ENCODE data around the gene NR2C2.

Gene NR2C2

DNA sequence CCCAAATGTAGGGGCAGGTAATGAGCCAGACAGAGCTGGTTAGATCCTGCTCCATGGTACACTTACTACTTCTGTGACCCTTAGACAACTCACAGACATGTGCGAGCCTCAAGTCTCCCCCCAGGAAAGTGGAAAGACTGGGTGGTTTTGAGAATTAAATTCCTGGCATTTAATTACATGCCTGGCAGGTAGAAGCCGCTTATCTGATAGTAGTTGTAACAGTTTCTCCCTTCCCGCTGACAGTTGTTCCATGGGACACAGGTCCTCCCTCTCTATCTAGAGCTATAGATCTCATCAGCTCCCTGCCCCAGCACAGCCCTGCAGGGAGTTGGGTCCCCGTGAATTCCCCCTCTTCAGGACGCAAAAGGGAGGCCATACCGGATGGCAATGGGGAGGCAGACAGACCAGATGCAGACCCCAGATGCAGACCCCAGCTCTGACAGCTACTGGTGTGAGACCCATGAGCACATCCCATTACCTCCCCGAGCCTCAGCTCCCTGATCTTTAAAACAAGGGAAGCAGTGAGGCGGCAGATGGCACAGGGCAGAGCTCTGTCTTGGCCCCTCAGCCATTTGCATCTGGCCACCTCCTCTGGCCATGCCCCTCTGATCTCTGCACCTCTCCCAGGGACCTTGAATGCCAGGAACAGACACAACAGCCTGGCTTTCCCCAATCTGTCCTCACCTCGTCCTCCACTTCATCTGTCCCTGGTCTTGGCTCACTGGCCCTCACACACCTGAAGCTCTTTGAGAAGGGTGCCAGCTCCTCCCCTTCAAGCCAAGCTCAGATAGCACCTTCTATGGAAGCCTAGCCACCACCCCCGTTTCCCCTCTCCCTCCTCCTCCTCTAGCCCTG is 34.1 kb upstream of the NR2C2 start:
- H3K27me3 ChIP-seq (ENCODE audit: insufficient read depth, low read length), result peaks cover 6% of the 10 kb centered on the region
- H2AFZ ChIP-seq (ENCODE audit: low read depth, low read length), result no peak overlapping the region
- no peaks in the 10 kb centered on the region for H3K36me3 ChIP-seq (ENCODE audit: insufficient read depth, low read length)
- H3K4me1 ChIP-seq (ENCODE audit: insufficient read depth, low read length), result no peaks in the 10 kb centered on the region
- no peaks in the 10 kb centered on the region for H3K9me3 ChIP-seq (ENCODE audit: low read length)
- H3K4me3 ChIP-seq (ENCODE audit: low read length), result no peak overlapping the region

DNA sequence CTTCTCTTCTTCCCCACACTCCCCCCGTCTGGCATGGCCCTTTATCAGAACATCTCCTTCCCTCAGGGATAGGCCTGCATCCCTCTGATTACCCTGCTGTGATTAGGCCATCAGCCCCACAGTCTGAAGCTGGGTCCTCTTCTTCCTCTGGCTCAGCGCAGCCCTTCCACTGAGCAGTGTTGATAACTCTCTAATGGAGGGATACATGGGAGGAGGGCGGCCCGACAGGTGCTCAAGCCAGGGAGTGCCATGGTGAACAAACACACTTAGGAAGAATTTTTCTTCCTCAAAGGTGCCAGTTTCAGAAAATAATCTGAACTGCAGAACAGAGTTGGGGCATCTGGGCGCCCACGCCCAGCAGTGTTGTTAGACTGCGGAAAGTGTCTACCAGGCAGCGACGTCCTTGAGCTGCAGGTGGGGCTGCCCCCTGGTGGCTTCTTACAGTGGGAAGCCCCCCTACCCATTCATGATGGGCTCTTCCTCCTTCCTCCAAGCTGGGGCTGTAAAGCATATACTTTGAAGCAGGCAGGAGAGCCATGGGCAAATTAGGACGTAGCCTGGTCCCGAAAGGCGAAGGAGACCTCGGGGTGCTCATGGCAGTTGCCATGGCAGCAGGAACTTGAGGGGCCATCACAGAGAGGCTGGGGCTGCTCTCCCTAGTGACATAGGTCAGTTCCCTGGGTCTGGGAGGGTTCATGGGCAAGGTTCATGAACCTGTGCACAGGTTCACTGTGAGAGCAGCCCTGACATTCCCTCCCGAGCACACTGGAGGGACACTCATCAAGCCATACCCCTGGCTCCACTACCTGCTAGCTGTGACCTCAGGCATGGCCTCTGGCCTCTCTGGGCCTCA is 33.2 kb upstream of the NR2C2 start:
- no peak overlapping the region for H3K4me3 ChIP-seq (ENCODE audit: low read length)
- H3K4me1 ChIP-seq (ENCODE audit: insufficient read depth, low read length), result no peaks in the 10 kb centered on the region
- H3K9me3 ChIP-seq (ENCODE audit: low read length), result no peaks in the 10 kb centered on the region
- no peaks in the 10 kb centered on the region for H3K36me3 ChIP-seq (ENCODE audit: insufficient read depth, low read length)
- peaks cover 6% of the 10 kb centered on the region for H3K27me3 ChIP-seq (ENCODE audit: insufficient read depth, low read length)
- no peak overlapping the region for H2AFZ ChIP-seq (ENCODE audit: low read depth, low read length)

GRCh38 chr3:14914779-14915117 is 32.6 kb upstream of the NR2C2 start:
- Histone ChIP-seq H3K4me1 (ENCODE audit: insufficient read depth, low read length) (no peaks in the 10 kb centered on the region), H2AFZ (ENCODE audit: low read depth, low read length) (no peak overlapping the region), H3K27me3 (ENCODE audit: insufficient read depth, low read length) (peaks cover 6% of the 10 kb centered on the region), H3K9me3 (ENCODE audit: low read length) (no peaks in the 10 kb centered on the region), H3K36me3 (ENCODE audit: insufficient read depth, low read length) (no peaks in the 10 kb centered on the region), H3K4me3 (ENCODE audit: low read length) (no peak overlapping the region)

DNA sequence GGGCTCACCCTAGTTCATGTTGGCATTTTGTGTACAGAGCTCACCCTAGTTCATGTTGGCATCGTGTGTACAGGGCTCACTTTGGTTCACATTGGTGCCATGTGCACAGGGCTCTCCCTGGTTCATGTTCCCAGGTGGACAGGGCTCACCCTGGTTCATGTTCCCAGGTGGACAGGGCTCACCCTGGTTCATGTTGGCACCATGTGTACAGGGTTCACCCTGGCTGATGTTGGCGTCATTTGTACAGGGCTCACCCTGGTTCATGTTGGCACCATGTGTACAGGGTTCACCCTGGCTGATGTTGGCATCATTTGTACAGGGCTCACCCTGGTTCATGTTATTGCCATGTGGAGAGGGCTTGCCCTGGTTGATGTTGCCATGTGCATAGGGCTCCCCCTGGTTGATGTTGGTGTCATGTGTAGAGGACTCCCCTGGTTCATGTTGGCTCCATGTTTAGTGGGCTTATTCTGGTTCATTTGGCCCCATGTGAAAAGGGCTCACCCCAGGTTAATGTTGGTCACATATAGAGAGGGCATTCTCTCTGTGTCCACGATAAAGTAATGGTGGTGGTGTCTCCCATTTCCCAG is 31.7 kb upstream of the NR2C2 start:
- Histone ChIP-seq H3K36me3 (ENCODE audit: insufficient read depth, low read length) (no peaks in the 10 kb centered on the region), H3K27me3 (ENCODE audit: insufficient read depth, low read length) (peaks cover 6% of the 10 kb centered on the region)

DNA sequence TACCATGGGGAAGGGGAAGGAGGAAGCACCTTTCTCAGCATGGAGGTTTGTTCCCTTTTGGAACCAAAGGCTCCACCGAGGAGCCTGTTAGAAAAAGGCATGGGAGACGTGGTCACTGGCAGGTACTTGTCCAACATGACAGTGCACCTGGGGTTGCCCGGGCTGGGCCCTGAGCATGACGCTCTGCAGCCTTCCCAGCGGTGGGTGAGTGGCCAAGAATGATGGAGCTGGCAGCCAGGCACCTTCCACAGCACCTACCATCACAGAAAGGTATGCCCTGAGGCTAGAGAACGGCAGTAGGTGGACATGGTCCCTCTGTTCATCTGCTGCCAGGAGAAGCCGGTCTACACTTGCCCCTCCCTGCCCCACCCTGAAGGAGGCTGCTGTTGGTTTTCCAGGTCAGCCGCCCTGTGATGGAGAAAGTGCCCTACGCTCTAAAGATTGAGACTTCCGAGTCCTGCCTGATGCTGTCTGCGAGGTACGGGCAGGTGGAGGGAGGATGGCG is 29.0 kb upstream of the NR2C2 start:
- no peak overlapping the region for H2AFZ ChIP-seq (ENCODE audit: low read depth, low read length)
- H3K4me1 ChIP-seq (ENCODE audit: insufficient read depth, low read length), result no peaks in the 10 kb centered on the region
- H3K9me3 ChIP-seq (ENCODE audit: low read length), result no peaks in the 10 kb centered on the region
- H3K36me3 ChIP-seq (ENCODE audit: insufficient read depth, low read length), result no peaks in the 10 kb centered on the region
- H3K27me3 ChIP-seq (ENCODE audit: insufficient read depth, low read length), result peaks cover under 1% of the 10 kb centered on the region
- H3K4me3 ChIP-seq (ENCODE audit: low read length), result no peak overlapping the region

More for the DNA sequence above, 31.7 kb upstream of the NR2C2 start:
- no peaks in the 10 kb centered on the region for H3K4me1 ChIP-seq (ENCODE audit: insufficient read depth, low read length)
- no peak overlapping the region for H3K4me3 ChIP-seq (ENCODE audit: low read length)
- no peak overlapping the region for H2AFZ ChIP-seq (ENCODE audit: low read depth, low read length)
- H3K9me3 ChIP-seq (ENCODE audit: low read length), result no peaks in the 10 kb centered on the region

DNA sequence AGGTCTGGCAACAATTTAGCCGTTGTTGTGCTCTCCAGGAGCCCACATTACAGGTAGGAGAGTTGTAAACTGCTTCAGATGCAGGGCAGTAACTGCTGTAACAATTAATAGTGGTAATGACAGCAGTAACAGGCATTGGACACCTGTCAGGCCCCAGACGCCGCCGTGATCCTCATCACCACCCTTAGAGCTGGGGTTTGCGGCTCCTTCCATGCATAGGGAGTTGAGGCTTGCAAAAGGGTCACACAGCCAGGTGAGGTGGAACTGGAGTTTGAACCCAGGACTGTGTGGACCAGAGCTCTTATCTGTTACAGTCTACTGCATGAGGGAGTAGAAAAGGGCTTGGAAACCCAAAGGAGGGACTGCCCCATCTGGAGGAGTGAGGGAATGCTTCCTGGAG is 26.8 kb upstream of the NR2C2 start:
- no peaks in the 10 kb centered on the region for H3K36me3 ChIP-seq (ENCODE audit: insufficient read depth, low read length)
- H3K4me1 ChIP-seq (ENCODE audit: insufficient read depth, low read length), result no peaks in the 10 kb centered on the region
- H3K4me3 ChIP-seq (ENCODE audit: low read length), result no peak overlapping the region
- no peak overlapping the region for H2AFZ ChIP-seq (ENCODE audit: low read depth, low read length)
- no peaks in the 10 kb centered on the region for H3K9me3 ChIP-seq (ENCODE audit: low read length)
- peaks cover 6% of the 10 kb centered on the region for H3K27me3 ChIP-seq (ENCODE audit: insufficient read depth, low read length)

DNA sequence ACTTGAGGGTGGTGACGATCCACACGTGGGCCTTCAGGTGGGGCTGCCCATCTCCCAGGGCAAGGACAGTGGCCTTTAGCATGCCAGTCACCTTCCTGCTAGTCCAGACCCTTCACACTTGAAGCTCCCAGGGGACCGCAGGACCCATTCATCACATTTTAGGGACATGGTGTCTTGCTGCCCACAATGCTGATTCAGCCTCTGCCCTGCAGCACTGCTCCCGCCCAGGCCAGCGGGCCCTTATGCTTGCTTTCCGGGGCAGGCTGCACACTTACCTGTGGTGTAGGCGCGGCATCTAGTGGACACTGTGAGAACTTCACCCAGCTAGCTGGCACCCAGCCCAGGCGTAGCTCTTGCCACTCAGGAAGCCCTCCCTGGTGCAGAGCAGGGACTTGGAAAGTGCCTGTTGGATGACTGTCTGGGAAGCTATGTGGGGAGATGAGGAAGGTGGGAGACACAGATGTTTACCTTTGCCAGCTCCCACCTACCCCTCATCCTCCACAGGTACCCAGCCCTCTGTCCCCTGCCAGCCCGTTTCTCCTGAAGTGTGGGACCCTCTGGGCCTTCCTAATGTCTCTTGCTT is 26.3 kb upstream of the NR2C2 start:
- H3K4me1 ChIP-seq (ENCODE audit: insufficient read depth, low read length), result no peaks in the 10 kb centered on the region
- H3K9me3 ChIP-seq (ENCODE audit: low read length), result no peaks in the 10 kb centered on the region
- no peak overlapping the region for H2AFZ ChIP-seq (ENCODE audit: low read depth, low read length)
- H3K36me3 ChIP-seq (ENCODE audit: insufficient read depth, low read length), result no peaks in the 10 kb centered on the region
- H3K4me3 ChIP-seq (ENCODE audit: low read length), result no peak overlapping the region
- H3K27me3 ChIP-seq (ENCODE audit: insufficient read depth, low read length), result peaks cover 6% of the 10 kb centered on the region

- no peaks in the 10 kb centered on the region for H3K9me3 ChIP-seq (ENCODE audit: low read length)
- H2AFZ ChIP-seq (ENCODE audit: low read depth, low read length), result no peak overlapping the region
- no peak overlapping the region for H3K4me3 ChIP-seq (ENCODE audit: low read length)
- H3K4me1 ChIP-seq (ENCODE audit: insufficient read depth, low read length), result no peaks in the 10 kb centered on the region
- peaks cover 6% of the 10 kb centered on the region for H3K27me3 ChIP-seq (ENCODE audit: insufficient read depth, low read length)
- H3K36me3 ChIP-seq (ENCODE audit: insufficient read depth, low read length), result no peaks in the 10 kb centered on the region
Observed at GRCh38 chr3:14921811-14922705, 25.3 kb upstream of the NR2C2 start.

- peaks cover 6% of the 10 kb centered on the region for H3K27me3 ChIP-seq (ENCODE audit: insufficient read depth, low read length)
- H3K9me3 ChIP-seq (ENCODE audit: low read length), result no peaks in the 10 kb centered on the region
- no peaks in the 10 kb centered on the region for H3K36me3 ChIP-seq (ENCODE audit: insufficient read depth, low read length)
Observed at GRCh38 chr3:14922863-14923262, 24.5 kb upstream of the NR2C2 start.

DNA sequence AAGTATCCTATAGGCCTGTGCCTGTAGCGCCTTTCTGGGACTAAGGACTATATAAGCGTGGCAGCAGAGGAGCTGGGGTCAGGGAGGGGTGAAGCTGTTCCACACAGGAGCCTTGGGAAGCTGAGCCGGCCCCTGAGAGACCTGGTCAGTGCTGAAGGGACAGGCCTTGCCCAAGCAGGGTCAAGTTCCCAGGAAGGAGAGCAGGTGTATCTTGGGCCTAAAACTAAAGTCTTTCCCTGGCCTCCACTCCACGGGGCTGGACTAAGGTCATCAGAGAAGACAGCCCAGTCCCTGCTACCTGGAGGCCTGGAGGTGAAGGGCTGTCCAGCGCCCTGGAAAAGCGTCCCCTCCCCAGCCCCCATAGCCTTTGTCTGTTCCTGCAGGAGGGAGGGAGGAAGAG is 23.9 kb upstream of the NR2C2 start:
- Histone ChIP-seq H3K36me3 (ENCODE audit: insufficient read depth, low read length) (no peaks in the 10 kb centered on the region), H3K4me3 (ENCODE audit: low read length) (no peak overlapping the region), H2AFZ (ENCODE audit: low read depth, low read length) (no peak overlapping the region), H3K27me3 (ENCODE audit: insufficient read depth, low read length) (peaks cover 6% of the 10 kb centered on the region), H3K4me1 (ENCODE audit: insufficient read depth, low read length) (no peaks in the 10 kb centered on the region), H3K9me3 (ENCODE audit: low read length) (no peaks in the 10 kb centered on the region)

More at GRCh38 chr3:14922863-14923262, 24.5 kb upstream of the NR2C2 start:
- H2AFZ ChIP-seq (ENCODE audit: low read depth, low read length), result no peak overlapping the region
- no peaks in the 10 kb centered on the region for H3K4me1 ChIP-seq (ENCODE audit: insufficient read depth, low read length)
- no peak overlapping the region for H3K4me3 ChIP-seq (ENCODE audit: low read length)

DNA sequence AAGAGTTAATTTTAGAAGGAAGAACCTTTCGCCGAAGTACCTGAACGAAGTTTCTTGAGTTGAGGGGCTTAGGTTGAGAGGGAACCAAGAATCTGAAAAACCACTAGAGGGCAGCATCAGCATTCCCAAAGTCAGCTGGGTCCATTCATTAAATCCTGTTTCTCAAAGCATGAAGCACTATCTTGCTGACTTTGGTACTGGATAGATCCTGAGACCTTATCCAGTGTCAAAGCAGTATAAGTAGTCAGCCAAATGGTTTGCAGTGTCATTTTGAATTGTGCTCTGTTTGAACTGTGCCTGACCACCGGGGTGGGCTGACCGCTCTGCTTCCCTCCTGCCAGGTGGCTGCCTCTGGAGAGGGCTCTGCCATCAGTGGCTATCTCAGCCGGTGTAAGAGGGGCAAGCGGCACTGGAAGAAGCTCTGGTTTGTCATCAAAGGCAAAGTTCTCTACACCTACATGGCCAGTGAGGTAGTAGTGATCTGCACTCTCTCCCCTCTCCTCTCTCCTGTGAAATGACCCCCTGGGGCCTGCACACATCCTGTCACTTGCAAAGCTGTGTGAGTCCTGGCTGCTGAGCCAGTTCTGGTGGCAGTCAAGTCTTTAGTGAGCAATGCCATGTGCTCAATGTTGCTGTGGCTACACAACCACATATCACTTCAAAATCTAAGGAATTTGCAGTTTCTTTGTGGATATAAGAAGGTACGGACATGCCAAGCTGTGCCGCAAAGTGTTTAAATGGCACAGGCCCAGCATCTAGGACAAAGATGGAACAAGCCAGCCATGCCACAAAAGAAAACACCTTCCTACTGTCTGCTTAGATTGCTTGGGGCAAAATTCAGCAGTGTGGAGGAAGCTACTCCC is 21.4 kb upstream of the NR2C2 start:
- Histone ChIP-seq H3K4me3 (ENCODE audit: low read length) (no peak overlapping the region), H3K27me3 (ENCODE audit: insufficient read depth, low read length) (peaks cover 6% of the 10 kb centered on the region), H3K36me3 (ENCODE audit: insufficient read depth, low read length) (no peaks in the 10 kb centered on the region), H2AFZ (ENCODE audit: low read depth, low read length) (no peak overlapping the region), H3K9me3 (ENCODE audit: low read length) (no peaks in the 10 kb centered on the region), H3K4me1 (ENCODE audit: insufficient read depth, low read length) (no peaks in the 10 kb centered on the region)

All from neuron (in vitro differentiated cells).